NCI-H1092 treated with DMSO at 0.1 percent for 48 hours (cell line): Measurements from ENCODE around the gene HUNK.
A peak's percentile ranks its signal among the peaks of the same experiment; 100 is the strongest.
"Not testable (repeated sequence)": the region's sequence is repeated elsewhere in the genome, so short reads cannot be mapped to it uniquely, and the experiment has no call there.

Experiments used
- DNase-seq: peaks from one replicate; lab custom pipeline; 2025; lab: John Stamatoyannopoulos, UW

Gene HUNK

GRCh38 chr21:31872452-31873274 lies at the start of gene HUNK:
HUNK (plus strand) TSS chr21:31873020; CDS start chr21:31873675, 655 bp downstream.
- DNase-seq, result peak; percentile 68

- DNase-seq, result no peak
These were observed 42.9 kb upstream of the HUNK start for GRCh38 chr21:31829736-31830472.

- no peak for DNase-seq
These were observed 42.1 kb upstream of the HUNK start for GRCh38 chr21:31830701-31831100.

GRCh38 chr21:31837041-31837440 lies 35.8 kb upstream of the HUNK start:
- no peak for DNase-seq

GRCh38 chr21:31837618-31838390 lies 35.0 kb upstream of the HUNK start:
- no peak for DNase-seq

- no peak for DNase-seq
These were observed 34.0 kb upstream of the HUNK start for GRCh38 chr21:31838586-31839355.

GRCh38 chr21:31844206-31844605 lies 28.6 kb upstream of the HUNK start:
- no peak for DNase-seq

GRCh38 chr21:31845151-31845729 lies 27.6 kb upstream of the HUNK start:
- DNase-seq, result no peak

GRCh38 chr21:31846690-31847089 lies 26.1 kb upstream of the HUNK start:
- no peak for DNase-seq

- DNase-seq, result no peak
These were observed 25.1 kb upstream of the HUNK start for GRCh38 chr21:31847761-31848160.

- no peak for DNase-seq
These were observed 24.4 kb upstream of the HUNK start for GRCh38 chr21:31848326-31848985.

GRCh38 chr21:31850886-31851285 lies 21.9 kb upstream of the HUNK start:
- no peak for DNase-seq

GRCh38 chr21:31855180-31855579 lies 17.6 kb upstream of the HUNK start:
- no peak for DNase-seq

GRCh38 chr21:31857096-31857495 lies 15.7 kb upstream of the HUNK start:
- no peak for DNase-seq

GRCh38 chr21:31857631-31858030 lies 15.2 kb upstream of the HUNK start:
- DNase-seq, result not testable (repeated sequence)

GRCh38 chr21:31860851-31861250 lies 12.0 kb upstream of the HUNK start:
- no peak for DNase-seq

- no peak for DNase-seq
These were observed 10.7 kb upstream of the HUNK start for GRCh38 chr21:31862078-31862477.

- no peak for DNase-seq
These were observed 7.3 kb upstream of the HUNK start for GRCh38 chr21:31865429-31865970.

GRCh38 chr21:31866077-31866511 lies 6.7 kb upstream of the HUNK start:
- peak; percentile 93 for DNase-seq

GRCh38 chr21:31869750-31870149 lies 3.1 kb upstream of the HUNK start:
- no peak for DNase-seq
